ENCODE results near the gene NLRP3. TPM values are rescaled to one million over a fixed set of nuclear protein-coding genes. Genes with fewer than 3 reads are reported as not detected.

Gene NLRP3
- total and polyA plus RNA-seq, 12 donors = 0.28 to 6.1 (median 0.78) TPM

DNA sequence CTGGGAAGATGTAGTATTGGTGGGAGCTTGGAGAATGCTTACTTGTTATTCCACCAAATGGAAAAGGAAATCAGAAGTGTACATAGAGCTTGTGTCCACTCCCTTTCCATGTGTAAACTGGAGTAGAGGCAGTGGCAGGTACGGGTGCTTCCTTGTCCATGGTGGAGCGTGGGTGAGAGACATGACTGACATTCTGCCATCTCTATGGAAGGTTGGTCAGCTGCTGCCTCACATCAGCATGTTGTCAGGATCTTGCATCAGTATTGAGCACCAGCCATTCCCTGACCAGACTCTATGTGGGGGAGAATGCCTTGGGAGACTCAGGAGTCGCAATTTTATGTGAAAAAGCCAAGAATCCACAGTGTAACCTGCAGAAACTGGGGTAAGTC lies 19.8 kb downstream of the NLRP3 start:
- WGBS, 2 donors = 87 to 89% methylated on average over 3 of the region's 3 CpGs
- H3K4me3 ChIP-seq = no peak overlapping the region
- peaks cover 0 to 15% (median 0%) of the 10 kb centered on the region in 9 donors for H3K36me3 ChIP-seq
- no peak for ATAC-seq
- peaks cover 0 to 44% (median 0%) of the 10 kb centered on the region in 9 donors for H3K4me1 ChIP-seq
- H3K9me3 ChIP-seq = no peaks in the 10 kb centered on the region
- TF ChIP-seq, protein P1, sequence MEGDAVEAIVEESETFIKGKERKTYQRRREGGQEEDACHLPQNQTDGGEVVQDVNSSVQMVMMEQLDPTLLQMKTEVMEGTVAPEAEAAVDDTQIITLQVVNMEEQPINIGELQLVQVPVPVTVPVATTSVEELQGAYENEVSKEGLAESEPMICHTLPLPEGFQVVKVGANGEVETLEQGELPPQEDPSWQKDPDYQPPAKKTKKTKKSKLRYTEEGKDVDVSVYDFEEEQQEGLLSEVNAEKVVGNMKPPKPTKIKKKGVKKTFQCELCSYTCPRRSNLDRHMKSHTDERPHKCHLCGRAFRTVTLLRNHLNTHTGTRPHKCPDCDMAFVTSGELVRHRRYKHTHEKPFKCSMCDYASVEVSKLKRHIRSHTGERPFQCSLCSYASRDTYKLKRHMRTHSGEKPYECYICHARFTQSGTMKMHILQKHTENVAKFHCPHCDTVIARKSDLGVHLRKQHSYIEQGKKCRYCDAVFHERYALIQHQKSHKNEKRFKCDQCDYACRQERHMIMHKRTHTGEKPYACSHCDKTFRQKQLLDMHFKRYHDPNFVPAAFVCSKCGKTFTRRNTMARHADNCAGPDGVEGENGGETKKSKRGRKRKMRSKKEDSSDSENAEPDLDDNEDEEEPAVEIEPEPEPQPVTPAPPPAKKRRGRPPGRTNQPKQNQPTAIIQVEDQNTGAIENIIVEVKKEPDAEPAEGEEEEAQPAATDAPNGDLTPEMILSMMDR (IDR thresholded peaks at IDR 0.05) = no peak
- intact Hi-C loops (cut with DNase I) = no loop called here
- no peak overlapping the region for H3K27ac ChIP-seq
- DNase-seq = no peak
- H3K27me3 ChIP-seq = peaks cover 0 to 16% (median 4%) of the 10 kb centered on the region in 7 donors

DNA sequence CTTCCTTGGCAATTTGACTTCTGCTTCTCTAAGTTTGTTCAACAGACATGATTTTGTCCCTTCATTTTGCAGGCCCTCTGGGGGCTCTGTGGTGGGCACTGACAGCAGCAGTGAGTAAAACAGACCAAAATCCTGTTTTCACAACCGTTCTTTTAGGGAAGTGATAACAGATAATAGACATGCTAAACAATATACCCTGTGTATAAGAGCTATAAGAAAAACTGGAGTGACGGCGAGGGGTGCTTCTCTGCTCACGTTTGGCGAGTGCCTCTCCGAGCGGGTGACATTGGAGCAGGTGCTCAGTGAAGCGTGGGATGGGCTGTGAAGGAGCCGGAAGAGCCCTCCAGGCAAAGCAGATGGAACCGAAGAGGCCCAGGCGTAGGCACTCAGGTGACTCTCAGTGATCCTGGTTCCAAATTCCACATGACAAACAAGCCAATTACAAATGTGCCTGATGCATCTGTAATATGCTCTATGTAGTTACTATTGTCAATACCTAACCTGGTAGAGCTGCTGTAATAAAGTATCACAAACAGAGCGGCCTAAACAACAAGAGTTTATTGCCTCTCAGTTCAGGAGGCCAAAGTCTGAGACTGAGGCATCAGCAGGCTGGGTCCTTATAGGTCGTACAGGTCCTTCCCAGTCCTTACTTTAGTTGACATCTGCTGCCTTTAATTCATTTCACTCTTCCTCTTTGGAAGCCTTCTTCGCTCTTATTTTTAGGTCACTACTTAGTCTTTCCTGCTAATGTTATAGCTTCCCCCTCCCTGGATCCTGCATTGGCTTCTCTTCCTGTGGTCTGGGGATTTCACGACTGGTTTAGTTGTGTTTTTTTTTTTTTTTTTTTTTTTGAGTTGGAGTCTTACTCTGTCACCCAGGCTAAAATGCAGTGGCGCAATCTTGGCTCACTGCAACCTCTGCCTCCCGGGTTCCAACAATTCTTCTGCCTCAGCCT lies 21.9 kb downstream of the NLRP3 start:
- TF ChIP-seq, protein P1 (IDR thresholded peaks at IDR 0.05) = no peak
- no peak for DNase-seq
- Histone ChIP-seq H3K4me1 (peaks cover 0 to 45% (median 0%) of the 10 kb centered on the region in 9 donors), H3K36me3 (peaks cover 0 to 6% (median 0%) of the 10 kb centered on the region in 9 donors), H3K27me3 (peaks cover 0 to 11% (median 6%) of the 10 kb centered on the region in 7 donors), H3K9me3 (no peaks in the 10 kb centered on the region), H3K4me3 (no peak overlapping the region), H3K27ac (peak overlapping the region in 1 of 10 donors; percentile 53)
- no peak for ATAC-seq
- WGBS, 2 donors = 74 to 80% methylated on average over 17 of the region's 17 CpGs
- intact Hi-C loops (cut with DNase I) = no loop called here

DNA sequence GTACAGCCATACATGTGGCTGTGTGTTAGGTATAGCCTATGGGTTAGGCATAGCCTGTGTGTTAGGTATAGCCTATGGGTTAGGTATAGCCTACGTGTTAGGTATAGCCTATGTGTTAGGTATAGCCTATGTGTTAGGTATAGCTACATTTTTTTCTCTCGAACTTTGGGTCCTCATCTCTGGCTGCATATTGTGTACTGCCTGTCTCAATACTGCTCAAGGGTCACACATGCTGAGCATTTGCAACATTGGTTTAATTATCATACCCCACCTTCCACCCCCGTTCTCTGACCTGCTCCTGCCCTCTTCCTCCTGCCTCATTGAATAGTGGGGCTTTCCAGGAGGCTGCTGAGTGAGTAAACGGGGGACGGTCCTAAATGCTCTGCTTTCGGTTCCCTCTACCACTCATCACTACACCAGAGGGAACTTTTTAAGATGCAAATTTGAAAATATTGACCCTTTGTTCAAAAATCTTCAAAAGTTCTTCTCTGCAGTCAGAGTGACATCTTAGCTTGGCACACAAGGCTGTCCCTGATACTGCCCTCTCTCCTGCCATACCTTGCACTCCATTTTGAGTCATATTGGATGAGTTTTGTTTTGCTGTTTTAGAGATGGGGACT lies 24.1 kb downstream of the NLRP3 start:
- intact Hi-C loops (cut with DNase I) = loop anchor here in 1 of 10 donors (5.0 kb wide), 1 partner anchor 48 kb away; no protein-coding TSS in a partner anchor
- 57 to 59% methylated on average over 6 of the region's 6 CpGs for WGBS, 2 donors
- no peak overlapping the region for H3K4me3 ChIP-seq
- no peaks in the 10 kb centered on the region for H3K9me3 ChIP-seq
- ATAC-seq (no peak), DNase-seq (no peak)
- H3K36me3 ChIP-seq = peaks cover 0 to 24% (median 0%) of the 10 kb centered on the region in 9 donors
- H3K27ac ChIP-seq = peak overlapping the region in 1 of 10 donors; percentile 26
- H3K4me1 ChIP-seq = peaks cover 0 to 38% (median 0%) of the 10 kb centered on the region in 9 donors
- TF ChIP-seq, protein P1 (IDR thresholded peaks at IDR 0.05) = no peak
- H3K27me3 ChIP-seq = peaks cover 0 to 13% (median 0%) of the 10 kb centered on the region in 7 donors

DNA sequence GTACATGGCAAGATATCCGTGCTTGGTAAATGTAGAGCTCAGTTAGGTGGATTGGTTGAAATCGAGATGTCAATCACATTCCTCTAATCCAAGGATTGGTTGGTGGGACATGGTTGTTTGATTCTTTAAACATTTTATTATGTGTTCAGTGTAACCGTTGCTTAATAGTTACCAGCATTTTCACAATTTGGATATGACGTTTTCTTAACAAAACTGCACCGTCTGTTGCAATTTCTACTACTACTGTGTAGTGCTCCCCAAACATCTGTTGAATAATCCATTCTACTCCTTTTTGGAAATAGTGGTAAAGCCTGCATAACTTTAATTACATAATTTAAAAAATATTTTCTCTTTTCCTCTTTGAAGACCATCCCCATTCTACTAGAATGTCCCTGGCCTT lies 25.6 kb downstream of the NLRP3 start:
- Histone ChIP-seq H3K9me3 (no peaks in the 10 kb centered on the region), H3K36me3 (peaks cover 0 to 21% (median 0%) of the 10 kb centered on the region in 9 donors), H3K4me1 (peaks cover 0 to 40% (median 0%) of the 10 kb centered on the region in 9 donors), H3K27me3 (peaks cover 0 to 13% (median 0%) of the 10 kb centered on the region in 7 donors), H3K27ac (no peak overlapping the region), H3K4me3 (no peak overlapping the region)
- TF ChIP-seq, protein P1 (IDR thresholded peaks at IDR 0.05) = no peak
- ATAC-seq (no peak), DNase-seq (no peak)
- intact Hi-C loops (cut with DNase I) = loop anchor here in 1 of 10 donors (5.0 kb wide), 1 partner anchor 49 kb away; no protein-coding TSS in a partner anchor
- 83 to 88% methylated on average over 5 of the region's 5 CpGs for WGBS, 2 donors

Data from heart right ventricle (tissue), 16 donors.